Adrenal gland (tissue), 5 donors: ENCODE data around the gene SLC27A5.

Experiments used
- CTCF ChIP-seq, 6 experiments: fragments of 450-650 bp in 4 of 6; fragments of 200-600 bp in 2 of 6; sonication (generic) in 1 of 6; IDR thresholded peaks; 1 replicate in 5 of 6; 2 replicates in 1 of 6; pipeline versions ENCODE4 v1.5.1 to v1.8.0; 2016 to 2021; ENCODE audit warnings: antibody characterized with exemption in 6 of 6, mild to moderate bottlenecking in 2 of 6, moderate library complexity in 1 of 6
- POLR2A ChIP-seq, 2 donors: fragments of 450-650 bp; IDR thresholded peaks; one replicate each; pipeline ENCODE4 v1.6.1; 2017; ENCODE audit warnings: antibody characterized with exemption in 2 of 2, mild to moderate bottlenecking in 2 of 2, moderate library complexity in 1 of 2
- donor health status: DM: no; HTN: no; CAD: no.

- peak in 1 of 6 experiments; percentile 9 for TF ChIP-seq CTCF (IDR thresholded peaks at IDR 0.05)
- peak in 1 of 2 donors; percentile 3 for TF ChIP-seq POLR2A (IDR thresholded peaks at IDR 0.05)
These were observed 35.2 kb downstream of the SLC27A5 start for GRCh38 chr19:58476498-58477015.
